Spleen (tissue), 7 donors: ENCODE measurements around the gene APOB.

Experiments used
- POLR2A ChIP-seq, 3 donors: fragments of 450-650 bp; IDR thresholded peaks; one replicate each; pipeline ENCODE4 v1.5.1; 2017; ENCODE audit warnings: antibody characterized with exemption in 3 of 3, mild to moderate bottlenecking in 1 of 3
- TF ChIP-seq, protein P1 (sequence below), 11 experiments: fragments of 200-600 bp in 7 of 11; fragments of 450-650 bp in 4 of 11; sonication (generic) in 4 of 11; IDR thresholded peaks in 8 of 11; conservative IDR thresholded peaks in 3 of 11; 1 replicate in 7 of 11; 2 replicates in 4 of 11; pipeline versions ENCODE4 v1.4.0 to v1.8.0; 2016 to 2021; ENCODE audit warnings: antibody characterized with exemption in 11 of 11, inconsistent platforms in 4 of 11, mild to moderate bottlenecking in 1 of 11
- donor health status: DM: no; HTN: no; CAD: no; lungs with moderate emphysema.
- donor health status: DM: no; HTN: no; CAD: no.
- donor health status: DM: no; HTN: no; CAD: no.

- TF ChIP-seq, protein P1, sequence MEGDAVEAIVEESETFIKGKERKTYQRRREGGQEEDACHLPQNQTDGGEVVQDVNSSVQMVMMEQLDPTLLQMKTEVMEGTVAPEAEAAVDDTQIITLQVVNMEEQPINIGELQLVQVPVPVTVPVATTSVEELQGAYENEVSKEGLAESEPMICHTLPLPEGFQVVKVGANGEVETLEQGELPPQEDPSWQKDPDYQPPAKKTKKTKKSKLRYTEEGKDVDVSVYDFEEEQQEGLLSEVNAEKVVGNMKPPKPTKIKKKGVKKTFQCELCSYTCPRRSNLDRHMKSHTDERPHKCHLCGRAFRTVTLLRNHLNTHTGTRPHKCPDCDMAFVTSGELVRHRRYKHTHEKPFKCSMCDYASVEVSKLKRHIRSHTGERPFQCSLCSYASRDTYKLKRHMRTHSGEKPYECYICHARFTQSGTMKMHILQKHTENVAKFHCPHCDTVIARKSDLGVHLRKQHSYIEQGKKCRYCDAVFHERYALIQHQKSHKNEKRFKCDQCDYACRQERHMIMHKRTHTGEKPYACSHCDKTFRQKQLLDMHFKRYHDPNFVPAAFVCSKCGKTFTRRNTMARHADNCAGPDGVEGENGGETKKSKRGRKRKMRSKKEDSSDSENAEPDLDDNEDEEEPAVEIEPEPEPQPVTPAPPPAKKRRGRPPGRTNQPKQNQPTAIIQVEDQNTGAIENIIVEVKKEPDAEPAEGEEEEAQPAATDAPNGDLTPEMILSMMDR (IDR thresholded peaks at IDR 0.05 in 8 of 11, conservative IDR thresholded peaks at IDR 0.05 in 3 of 11), result no peak
- no peak for TF ChIP-seq POLR2A (IDR thresholded peaks at IDR 0.05)
Observed at GRCh38 chr2:21054011-21054410, 10.1 kb upstream of the APOB start.
